Suprapubic skin (tissue), 4 donors: ENCODE data around the gene RBBP8NL.

Experiments used
- EP300 ChIP-seq: sonication (generic); formaldehyde crosslinking; IDR thresholded peaks from one replicate; pipeline ENCODE4 v1.6.1; 2017; ENCODE audit warnings: antibody characterized with exemption
- POLR2A ChIP-seq, 2 donors: fragments of 450-650 bp; IDR thresholded peaks; one replicate each; pipeline ENCODE4 v1.6.1; 2017; ENCODE audit warnings: antibody characterized with exemption in 2 of 2, mild to moderate bottlenecking in 2 of 2, moderate library complexity in 2 of 2
- POLR2AphosphoS5 ChIP-seq, 3 donors: sonication (generic); formaldehyde crosslinking; IDR thresholded peaks; one replicate each; pipeline ENCODE4 v1.6.1; 2017; ENCODE audit warnings: antibody characterized with exemption in 3 of 3
- TF ChIP-seq, protein P1 (sequence below), 2 donors: fragments of 200-600 bp in 1 of 2; fragments of 450-650 bp in 1 of 2; sonication (generic) in 1 of 2; IDR thresholded peaks; one replicate each; pipeline ENCODE4 v1.5.1; 2016 to 2019; ENCODE audit warnings: antibody characterized with exemption in 2 of 2, mild to moderate bottlenecking in 1 of 2, moderate library complexity in 1 of 2

DNA sequence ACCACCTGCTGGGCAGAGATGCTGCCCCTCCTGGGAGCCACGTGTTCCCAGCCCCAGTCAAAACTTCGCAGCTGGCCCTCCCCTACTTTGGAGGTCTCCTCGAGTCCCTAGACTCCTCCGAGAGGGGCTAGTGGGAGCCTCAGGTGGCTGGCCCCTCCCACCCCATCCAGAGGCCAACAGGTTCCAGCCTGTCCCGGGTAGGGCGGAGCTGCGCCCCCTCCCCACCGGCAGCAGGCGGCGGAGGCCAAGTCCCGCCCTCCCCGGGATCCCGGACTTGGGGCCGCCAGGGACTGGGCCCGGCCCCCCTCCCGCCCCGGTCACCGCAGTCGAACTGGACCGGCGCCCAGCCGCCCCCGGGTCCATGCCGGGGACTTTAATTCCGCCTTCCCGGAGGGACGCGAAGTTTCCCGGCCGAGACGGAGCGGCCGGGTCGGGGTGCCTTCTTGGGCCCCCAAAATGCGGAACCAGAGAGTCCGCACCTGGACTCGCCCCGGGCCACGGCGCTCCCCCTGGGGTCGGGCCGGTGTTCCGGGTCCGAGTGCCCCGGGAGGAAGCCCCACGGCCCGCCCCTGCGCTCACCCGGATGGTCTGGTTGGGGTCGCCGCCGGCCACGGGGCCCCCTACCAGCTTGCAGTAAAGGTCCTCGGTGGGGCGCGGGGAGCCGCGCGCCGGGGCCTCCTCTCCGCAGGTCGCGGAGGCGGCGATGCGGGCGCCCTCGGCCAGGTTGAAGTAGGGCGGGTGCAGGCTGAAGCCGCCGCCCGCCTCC, 60.8 kb downstream of the RBBP8NL start:
- TF ChIP-seq, protein P1, sequence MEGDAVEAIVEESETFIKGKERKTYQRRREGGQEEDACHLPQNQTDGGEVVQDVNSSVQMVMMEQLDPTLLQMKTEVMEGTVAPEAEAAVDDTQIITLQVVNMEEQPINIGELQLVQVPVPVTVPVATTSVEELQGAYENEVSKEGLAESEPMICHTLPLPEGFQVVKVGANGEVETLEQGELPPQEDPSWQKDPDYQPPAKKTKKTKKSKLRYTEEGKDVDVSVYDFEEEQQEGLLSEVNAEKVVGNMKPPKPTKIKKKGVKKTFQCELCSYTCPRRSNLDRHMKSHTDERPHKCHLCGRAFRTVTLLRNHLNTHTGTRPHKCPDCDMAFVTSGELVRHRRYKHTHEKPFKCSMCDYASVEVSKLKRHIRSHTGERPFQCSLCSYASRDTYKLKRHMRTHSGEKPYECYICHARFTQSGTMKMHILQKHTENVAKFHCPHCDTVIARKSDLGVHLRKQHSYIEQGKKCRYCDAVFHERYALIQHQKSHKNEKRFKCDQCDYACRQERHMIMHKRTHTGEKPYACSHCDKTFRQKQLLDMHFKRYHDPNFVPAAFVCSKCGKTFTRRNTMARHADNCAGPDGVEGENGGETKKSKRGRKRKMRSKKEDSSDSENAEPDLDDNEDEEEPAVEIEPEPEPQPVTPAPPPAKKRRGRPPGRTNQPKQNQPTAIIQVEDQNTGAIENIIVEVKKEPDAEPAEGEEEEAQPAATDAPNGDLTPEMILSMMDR (IDR thresholded peaks at IDR 0.05) = no peak
- no peak for TF ChIP-seq POLR2A (IDR thresholded peaks at IDR 0.05)
- TF ChIP-seq POLR2AphosphoS5 (IDR thresholded peaks at IDR 0.05) = no peak
- no peak for TF ChIP-seq EP300
